ENCODE results near the gene PAK4.

GRCh38 chr19:39086386-39086785, 39.2 kb upstream of the PAK4 start:
- TF ChIP-seq CTCF (IDR thresholded peaks at IDR 0.05; ENCODE audit: insufficient read depth, low read length, poor library complexity, severe bottlenecking), result no peak
- no peak for TF ChIP-seq EZH2phosphoT487 (conservative IDR thresholded peaks at IDR 0.05; ENCODE audit: low read length)

Data from SU-DHL-6 (cell line).